HG03469 (cell line): ENCODE data around the gene DDOST.
"Not testable (repeated sequence)": the region's sequence is repeated elsewhere in the genome, so short reads cannot be mapped to it uniquely, and the experiment has no call there.

Experiments
- ATAC-seq: cut with Tn5 transposase; IDR thresholded peaks from one replicate; pipeline ENCODE4 v1.9.1; 2021; ENCODE audit warnings: mild to moderate bottlenecking, moderate library complexity, moderate number of reproducible peaks; ENCODE audit not compliant: unreplicated experiment

The DDOST gene

DNA sequence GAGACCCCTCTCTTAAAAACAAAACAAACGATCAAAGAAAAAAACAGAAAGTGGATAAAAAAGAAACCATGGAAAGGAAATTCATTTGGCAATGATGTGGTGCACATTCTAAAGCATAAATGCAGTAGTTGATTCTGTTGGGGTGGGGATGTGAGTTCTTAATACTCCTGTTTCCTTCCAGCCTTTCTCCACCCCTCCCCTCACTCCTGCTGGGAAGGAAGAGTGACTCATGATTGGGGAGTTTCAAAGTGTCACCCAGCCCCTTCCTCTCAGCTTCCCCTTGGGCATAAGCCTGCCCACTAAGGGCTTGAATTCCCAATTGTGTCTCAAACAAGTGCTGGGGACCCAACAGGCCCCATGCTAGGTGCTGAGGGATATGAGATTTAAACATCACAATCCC lies 34.6 kb downstream of the DDOST start:
- ATAC-seq, result no peak

DNA sequence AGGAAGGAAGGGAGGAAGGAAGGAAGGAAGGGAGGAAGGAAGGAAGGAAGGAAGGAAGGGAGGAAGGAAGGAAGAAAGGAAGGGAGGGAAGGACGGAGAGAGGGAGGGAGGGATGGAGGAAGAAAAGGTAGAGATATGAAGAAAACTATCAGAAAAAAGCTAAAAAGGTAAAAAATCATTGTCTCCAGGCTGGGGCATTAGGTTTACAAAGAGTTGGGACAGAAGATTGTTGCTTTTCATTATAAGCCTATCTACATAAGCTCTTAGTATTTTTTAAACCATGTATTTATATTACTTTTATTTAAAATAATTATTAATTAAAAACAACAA lies 35.1 kb downstream of the DDOST start:
- no peak for ATAC-seq

DNA sequence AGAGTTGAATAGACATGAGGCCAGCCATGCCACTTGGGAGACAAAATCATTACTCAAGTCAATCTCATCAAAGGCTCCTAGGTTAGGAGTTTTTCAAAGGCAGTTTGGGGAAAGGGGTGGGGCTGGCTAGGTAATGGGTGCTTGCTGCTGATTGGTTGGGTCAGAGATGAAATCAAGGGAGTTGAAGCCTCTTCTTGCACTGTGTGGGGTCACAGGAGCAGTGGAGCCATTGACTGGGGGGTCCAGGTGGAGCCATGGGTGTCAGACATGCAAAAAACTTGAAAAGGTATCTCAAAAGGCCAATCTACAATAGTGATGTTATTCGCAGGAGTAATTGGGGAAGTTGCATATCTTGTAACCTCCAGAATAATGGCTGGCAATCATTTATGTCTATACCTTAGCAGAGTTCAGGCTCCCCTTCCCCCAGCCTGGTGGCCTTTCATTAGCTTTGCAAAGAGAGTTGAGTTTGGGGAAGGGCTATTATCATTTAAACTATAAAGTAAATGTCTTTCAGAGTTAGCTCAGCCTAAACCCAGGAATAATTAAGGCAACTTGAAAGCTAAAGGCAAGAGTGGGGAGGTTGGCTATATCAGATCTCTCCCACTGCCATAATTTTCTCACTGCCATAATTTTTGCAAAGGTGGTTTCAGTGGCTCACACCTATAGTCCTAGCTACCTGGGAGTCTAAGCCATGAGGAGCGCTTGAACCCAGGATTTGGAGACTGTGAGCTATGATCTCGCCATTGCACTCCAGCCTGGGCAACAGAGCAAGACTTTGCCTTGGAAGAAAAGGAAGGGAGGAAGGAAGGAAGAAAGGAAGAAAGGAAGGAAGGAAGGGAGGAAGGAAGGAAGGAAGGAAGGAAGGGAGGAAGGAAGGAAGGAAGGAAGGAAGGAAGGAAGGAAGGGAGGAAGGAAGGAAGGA lies 35.7 kb downstream of the DDOST start:
- no peak for ATAC-seq

DNA sequence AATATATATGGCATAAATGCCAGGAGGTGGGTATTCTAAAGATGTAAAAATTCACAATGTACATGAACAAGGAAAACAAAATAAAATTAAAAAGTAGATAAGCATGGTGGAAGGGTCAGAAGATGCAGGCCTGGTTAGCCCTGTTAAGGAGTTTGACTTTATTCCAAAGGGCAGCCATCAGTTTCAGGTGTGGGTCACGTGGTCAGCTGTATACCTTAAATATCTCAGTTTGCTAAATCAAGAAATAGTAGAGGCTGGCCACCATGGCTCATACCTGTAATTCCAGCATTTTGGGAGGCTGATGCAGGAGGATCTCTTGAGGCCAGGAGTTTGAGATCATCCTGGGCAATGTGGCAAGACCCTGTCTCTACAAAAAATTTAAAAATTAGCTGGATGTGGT lies 36.5 kb downstream of the DDOST start:
- ATAC-seq, result no peak

DNA sequence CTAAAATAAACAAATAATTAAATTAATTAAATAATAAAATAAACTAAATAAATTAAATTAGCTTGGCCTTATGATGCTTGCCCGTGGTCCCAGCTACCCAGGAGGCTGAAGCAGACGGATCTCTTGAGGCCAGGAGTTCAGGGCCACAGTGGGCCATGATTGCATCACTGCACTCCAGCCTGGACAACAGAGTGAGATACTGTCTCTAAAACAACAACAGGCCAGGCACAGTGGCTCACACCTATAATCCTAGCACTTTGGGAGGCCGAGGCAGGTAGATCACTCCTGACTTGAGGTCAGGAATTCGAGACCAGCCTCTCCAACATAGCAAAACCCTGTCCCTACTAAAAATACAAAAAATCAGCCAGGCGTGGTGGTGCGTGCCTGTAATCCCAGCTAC lies 40.2 kb downstream of the DDOST start:
- no peak for ATAC-seq

DNA sequence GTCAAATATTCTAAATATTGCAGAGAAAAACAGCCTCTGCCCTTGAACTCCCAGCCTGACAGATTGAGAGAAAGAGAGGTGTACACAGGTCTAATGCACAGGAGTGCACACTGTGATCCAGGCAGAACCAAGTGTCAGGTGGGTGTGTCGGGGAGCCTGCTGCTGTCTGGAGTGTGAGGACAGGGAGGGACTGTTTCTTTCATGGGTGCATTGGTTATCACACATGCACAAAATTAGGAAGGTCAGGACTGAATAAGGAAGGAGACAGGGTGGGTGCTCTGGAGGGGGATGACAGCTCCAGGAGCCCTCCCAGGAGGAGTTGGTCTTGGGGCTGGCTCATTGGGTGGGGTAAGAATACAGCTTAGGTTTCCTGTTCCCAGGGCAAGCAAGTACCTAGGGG lies 41.2 kb downstream of the DDOST start:
- no peak for ATAC-seq

DNA sequence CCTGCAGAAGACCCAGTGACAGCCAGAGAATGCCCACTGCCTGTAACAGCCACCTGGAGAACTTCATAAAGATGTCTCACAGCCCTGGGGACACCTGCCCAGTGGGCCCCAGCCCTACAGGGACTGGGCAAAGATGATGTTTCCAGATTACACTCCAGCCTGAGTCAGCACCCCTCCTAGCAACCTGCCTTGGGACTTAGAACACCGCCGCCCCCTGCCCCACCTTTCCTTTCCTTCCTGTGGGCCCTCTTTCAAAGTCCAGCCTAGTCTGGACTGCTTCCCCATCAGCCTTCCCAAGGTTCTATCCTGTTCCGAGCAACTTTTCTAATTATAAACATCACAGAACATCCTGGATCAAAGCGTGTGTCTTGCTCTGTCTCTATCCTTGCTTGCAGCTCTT lies 42.6 kb downstream of the DDOST start:
- ATAC-seq, result no peak

DNA sequence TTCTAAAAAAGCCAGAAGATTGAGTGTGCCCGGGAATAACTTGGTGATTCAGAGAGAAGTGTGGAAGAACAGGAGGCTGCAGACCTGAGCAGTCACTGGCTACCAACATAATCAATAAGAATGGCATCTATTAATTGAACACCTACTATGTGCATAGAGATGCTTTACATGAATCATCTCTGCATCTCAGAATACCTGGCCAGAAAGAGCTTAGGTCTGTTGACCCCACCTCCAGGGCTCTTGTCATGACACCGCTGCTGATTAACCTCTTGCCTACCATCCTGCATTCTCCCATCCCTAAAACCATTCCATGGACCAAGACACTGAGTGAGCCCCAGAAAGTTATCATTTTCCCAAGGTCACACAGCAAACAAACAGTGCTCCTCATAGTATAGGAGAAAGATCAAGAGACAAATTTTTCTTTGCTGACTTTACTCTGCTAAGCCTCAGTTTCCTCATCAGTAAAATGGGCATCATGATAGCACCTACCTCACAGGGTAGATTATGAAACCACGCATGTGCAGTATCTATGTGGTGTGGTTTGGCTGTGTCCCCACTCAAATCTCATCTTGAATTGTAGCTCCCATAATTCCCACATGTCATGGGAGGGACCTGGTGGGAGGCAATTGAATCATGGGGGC lies 44.2 kb downstream of the DDOST start:
- ATAC-seq, result no peak

DNA sequence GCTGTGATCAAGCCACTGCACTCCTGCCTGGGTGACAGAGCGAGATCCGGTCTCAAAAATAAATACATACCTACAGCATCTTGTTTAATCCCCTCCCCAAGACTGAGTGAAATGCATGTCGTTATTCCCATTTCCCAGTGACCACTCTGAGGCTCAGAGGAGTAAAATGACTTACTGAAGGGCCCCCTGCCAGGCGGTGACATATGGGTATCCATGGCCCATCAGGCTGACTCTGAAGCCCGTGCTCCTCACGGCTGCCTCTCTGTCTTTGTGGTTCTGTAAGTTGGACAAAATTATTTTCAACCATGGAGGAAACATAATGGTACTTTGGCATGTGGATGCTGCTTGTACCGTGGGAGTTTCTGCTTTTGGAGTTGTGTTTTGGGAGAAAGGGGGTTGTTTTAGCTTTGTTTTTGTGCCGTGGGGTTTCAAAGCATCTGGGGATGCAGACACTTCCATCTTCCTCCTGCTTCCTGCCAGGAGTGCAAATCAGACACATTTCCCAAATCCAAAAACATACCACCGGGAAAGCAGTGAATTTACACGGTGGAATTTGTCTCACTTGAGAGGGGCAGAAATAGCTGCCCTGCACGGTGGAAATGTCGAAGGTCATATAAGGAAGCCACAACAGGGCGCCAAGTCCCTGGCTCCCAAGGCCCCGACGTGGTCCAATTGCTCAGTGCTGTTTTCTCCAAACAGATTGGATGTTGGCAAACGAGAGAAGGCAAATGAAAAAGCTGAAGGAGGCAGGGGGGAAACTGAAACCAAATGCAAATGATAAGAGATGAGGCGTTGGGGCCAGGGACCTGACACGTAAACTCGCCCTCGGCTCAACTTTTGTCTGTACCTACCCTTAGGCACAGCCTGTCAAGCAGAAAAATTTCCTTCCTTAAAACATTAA lies 45.0 kb downstream of the DDOST start:
- no peak for ATAC-seq

DNA sequence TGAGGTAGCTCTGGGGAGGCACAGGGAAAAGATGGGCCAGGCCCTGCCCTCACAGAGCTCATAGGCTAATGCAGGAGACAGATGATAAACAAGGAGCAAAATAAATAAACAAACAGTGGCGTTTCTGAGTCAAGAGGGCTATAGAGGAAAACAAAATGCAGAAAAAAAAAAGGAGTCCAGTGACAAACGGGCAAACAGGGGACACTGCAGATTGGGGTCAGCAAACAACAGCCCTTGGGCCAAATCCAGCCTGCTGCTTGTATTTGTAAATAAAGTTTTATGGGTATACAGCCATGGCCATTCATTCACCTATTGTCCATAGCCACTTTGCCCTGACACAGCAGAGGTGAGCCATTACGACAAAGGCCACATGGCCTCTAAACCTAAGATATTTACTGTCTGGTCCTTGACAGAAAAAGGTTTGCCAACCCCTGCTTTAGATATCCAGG lies 47.0 kb downstream of the DDOST start:
- ATAC-seq, result no peak

DNA sequence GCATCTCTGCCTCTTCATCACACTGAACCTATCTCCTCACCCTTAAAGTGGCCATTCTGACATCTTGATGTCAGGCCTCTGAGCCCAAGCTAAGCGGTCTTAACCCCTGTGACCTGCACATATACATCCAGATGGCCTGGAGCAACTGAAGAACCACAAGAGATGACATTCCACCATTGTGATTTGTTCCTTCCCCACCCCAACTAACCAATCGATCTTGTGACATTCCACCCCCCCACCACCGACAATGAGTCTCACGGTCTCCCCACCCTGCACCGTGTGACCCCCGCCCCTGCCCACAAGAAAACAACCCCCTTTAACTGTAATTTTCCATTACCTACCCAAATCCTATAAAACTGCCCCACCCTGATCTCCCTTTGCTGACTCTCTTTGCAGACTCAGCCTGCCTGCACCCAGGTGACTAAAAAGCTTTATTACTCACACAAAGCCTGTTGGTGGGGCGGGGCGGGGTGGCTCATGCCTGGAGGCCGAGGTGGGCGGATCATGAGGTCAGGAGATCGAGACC lies 48.9 kb downstream of the DDOST start:
- no peak for ATAC-seq

DNA sequence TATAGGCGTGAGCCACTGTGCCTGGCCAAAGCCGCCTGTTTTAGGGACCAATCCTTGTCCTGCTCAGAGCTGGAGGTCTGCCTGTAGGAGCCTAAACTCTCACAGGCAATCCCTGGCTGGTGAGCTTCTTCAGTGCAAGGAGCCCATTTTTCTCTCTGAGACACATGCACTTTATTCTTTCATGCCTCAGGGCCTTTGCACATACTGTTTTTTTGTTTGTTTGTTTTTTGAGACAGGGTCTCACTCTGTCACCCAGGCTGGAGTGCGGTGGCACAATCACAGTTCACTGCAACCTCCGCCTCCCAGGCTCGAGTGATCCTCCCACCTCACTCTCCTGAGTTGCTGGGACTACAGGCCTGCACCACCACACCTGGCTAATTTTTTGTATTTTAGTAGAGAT lies 49.5 kb downstream of the DDOST start:
- no peak for ATAC-seq

DNA sequence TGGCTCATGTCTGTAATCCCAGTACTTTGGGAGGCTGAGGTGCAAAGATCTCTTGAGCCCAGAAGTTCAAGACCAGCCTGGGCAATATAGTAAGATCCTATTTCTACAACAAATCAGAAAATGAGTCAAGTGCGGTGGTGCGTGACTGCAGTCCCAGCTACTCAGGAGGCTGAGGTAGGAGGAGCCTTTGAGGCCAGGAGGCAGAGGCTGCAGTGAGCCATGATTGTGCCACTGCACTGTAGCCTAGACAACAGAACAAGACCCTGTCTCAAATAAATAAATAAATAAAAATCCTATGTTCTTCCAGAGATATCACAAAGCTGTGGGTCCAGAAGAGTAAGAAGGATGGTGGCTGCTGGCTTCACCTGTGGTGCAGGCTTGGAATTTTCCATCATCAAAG lies 50.2 kb downstream of the DDOST start:
- ATAC-seq, result no peak

DNA sequence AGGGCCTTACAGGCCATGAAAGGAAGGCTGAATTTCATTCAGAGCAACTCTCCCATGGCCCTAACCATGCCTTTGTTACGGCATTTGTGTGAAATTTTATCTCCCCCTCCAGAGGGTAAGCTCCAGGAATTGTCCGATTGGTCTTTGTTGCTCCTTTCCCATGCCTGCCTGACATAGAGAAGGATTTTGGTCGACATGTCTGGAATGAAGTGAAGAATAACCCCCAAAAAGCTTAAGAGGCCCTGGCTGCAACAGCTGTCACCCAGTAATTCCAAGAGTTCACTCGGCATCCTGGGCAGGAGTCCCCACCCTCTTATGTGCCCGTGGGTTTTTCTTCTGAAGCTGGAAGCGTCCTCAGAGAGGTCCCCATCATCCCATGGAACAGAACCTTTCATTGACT lies 51.6 kb downstream of the DDOST start:
- ATAC-seq, result no peak

DNA sequence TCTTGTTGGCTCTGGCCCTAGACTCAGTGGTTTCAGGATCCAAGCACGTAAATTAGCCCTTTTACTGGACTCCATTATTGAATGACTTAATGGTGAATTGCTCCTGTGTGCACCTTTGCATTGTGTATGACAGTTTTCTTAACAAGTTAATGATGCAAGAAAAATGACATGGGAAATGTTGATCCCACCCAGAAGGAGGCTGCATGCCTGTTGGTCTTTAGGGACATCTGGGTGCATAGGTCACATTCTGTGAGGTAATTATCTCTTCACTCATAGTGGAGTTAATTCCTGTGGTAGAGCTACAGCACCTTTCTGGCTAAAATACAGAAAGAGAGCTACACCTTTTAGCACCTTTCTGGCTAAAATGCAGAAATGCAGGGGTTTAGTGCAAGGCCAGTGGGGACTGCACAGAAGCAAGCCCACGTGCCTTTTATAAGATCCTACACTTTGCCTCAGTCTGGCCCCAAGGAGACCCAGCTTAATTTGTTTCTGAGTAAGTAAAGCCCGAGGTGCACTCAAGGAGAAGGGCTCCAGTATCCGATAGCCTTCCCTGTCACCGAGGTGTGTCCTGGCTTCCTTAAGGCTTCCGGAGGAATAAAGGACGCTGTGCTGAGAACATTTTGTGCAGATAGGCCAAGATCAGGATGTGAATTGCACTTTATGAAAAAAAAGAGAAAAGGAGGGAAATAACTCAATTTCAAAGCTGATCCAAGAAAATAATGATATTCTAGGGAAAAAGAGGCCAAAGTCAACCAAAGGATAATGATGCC lies 54.2 kb downstream of the DDOST start:
- not testable (repeated sequence) for ATAC-seq

DNA sequence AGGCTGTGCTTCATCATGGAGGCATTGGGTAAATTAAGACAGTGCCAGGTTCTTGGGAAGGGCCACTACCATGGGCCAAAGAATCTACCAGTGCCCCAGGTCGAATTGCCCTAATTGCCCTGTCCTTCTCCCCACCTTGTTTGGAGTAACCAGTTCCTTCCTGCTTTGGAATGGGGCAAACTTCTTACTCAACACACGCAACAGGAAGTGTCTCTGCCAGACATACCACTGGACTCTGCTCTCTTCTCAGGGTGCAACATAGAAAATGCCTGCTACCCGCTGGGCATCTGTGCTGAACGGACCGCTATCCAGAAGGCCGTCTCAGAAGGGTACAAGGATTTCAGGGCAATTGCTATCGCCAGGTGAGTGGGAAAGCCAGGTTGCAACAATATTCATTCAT lies 56.5 kb downstream of the DDOST start:
- ATAC-seq, result no peak

DNA sequence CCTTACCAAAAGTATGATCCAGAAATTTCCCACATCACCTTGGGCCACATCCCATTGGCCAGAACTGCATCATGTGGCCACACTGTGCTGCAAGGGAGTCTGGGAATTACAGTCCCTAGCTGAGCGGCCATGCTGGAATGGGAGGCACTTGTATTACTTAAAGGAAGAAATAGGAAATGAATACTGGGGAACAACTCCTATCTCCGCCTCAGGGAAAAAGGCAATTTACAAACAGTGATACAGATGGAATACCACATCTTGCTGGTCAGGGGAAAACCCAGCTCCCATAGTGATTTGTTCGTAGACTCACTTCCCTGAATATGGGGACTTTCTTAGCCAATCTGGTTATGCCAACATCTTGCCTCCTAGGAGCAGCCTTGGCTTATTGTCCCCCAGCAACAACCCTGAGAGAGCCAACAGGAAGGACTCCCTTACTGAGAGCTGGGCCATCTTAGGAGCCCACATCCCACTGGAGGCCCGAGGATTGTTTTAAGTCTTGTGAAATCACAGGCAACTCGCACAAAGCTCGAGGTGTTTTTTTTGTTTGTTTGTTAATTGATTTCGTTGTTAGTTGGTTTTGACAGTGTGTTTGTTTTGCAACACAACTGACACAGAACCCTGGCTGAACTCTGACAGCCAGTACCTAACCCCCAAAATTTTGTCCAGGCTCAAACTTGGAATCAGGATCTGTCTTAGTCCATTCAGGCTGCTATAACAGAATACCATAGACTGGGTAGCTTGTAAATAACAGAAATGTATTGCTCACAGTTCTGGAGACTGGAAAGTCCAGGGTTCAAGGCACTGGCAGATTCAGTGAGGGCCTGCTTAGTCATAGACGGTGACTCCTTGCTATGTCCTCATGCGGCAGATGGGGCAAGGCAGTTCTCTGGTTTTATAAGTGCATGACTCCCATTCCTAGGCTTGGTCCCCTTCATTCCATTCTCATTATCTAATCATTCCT lies 57.4 kb downstream of the DDOST start:
- ATAC-seq, result no peak

DNA sequence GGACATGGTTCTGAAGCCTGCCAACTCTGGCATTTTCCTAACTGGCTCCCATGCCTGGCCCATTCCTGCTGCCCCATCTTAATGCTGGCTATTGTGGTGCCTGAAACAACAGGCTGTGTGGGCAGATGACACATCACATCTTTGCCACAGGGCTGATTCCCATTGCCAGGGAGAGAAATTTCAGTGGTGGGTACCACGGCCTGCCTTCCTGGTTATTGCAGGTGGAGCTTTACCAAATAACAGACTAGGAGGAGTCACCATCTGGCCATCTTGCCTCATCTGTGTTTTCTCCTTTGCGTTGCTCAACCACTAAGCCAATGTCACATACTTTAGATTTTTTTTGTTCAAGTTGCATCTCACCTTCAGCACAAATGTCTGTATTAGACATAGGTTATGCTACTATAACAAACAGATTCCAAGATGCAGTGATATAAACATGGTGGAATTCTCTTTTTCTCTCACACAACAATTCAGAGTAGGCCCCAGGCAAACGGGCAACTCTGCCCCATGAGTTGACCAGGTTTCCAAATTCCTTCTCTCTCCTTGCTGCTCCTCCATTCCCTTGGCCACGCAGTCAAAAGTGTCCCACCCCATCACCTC lies 58.2 kb downstream of the DDOST start:
- no peak for ATAC-seq
